ENCODE measurements around the gene GOLGA8M.
"Not testable (repeated sequence)": the region's sequence is repeated elsewhere in the genome, so short reads cannot be mapped to it uniquely, and the experiment has no call there.

Gene GOLGA8M

DNA sequence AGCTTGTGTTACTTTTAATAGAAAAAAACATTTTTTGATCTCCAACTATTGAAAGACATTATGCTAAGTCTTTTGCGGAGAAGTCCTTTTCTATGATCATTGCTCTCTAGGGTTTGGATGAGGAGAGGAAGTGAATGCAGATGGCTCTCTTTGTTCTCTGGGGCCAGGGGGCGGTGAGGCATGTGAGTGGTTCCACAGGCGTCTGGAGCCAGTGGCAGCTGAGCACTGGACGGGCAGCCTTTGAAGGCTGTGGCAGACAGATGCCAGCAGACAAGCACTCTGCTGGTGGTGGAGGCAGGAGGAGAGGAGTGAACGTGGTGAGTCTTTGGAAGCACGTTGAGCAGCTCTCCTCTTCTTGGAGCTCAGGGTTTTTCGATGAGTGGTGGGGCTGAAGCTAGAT is 51.5 kb downstream of the GOLGA8M start:
- DNase-seq: not testable (repeated sequence)

DNA sequence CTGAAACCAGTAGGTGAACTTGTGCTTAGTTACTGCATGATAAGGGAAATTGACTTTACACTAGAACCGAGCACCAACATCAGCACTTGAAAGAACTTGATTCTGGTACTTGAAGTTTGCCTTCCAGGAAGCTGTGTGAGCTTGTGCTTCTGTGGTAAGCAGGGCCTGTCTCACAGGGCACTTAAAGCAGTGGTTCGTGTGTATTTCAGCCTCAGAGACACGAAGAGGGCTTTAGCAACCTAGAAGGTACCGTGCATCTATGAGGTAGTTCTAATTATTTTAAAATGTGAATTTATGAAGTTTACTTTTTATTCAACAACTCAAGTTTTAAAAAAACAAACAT is 56.2 kb downstream of the GOLGA8M start:
- not testable (repeated sequence) for DNase-seq

DNA sequence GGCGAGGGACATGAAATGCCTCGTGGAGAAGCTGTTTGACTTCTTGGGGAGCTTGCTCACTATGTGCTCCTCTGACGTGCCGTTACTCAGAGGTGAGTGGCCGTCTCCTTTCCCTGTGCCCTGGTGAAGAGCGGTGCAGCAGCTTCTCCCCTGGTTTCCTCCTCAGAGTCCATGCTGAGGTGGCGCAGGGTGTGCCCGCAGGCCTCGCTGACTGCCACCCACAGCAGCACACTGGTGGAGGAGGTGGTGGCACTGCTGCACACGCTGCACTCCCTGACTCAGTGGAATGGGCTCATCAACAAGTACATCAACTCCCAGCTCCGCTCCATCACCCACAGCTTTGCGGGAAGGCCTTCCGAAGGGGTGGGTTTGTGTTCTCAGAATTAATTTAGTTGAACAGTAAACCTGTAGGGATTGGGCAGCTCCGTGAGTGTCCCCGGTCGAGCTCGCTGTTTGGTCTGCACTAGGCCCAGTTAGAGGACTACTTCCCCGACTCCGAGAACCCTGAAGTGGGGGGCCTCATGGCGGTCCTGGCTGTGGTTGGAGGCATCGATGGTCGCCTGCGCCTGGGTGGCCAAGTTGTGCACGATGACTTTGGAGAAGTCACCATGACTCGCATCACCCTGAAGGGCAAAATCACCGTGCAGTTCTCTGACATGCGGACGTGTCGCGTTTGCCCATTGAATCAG is 56.7 kb downstream of the GOLGA8M start:
- DNase-seq: not testable (repeated sequence)

DNA sequence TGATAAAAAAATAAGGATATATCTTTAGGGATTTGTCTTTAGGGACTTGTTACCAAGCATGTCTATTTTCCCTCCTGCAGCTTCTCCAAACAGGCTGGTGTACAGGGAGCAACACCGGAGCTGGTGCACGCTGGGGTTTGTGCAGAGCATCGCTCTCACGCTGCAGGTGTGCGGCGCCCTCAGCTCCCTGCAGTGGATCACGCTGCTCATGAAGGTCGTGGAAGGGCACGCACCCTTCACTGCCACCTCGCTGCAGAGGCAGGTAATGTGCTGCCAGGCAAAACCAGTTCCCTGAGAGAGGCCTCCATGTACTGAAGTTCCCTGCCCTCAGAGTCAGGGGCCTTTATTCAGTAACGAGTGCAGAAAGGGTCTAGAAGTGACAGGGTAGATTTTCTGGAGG is 58.0 kb downstream of the GOLGA8M start:
- not testable (repeated sequence) for DNase-seq

DNA sequence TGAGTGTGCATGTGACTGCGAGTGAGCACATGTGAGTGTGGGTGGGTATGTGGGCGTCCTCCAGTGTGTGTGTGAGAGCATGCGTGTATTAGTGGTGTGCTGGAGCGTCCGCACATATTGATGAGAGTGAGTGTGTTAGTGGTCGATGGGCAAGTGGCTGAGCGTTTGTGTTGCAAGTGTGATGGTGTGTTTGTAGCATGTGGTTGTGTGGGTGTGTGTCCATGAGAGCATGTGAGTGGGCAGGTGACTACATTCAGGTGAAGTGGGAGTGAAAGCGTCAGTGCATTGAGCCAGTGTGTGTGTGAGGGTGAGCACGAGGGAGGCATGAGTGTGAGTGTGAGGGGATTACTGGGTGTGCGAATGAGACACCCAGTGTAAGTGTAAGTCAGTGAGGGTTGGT is 59.7 kb downstream of the GOLGA8M start:
- not testable (repeated sequence) for DNase-seq
